ENCODE results near the gene GPR78. TPM values are rescaled to one million over a fixed set of nuclear protein-coding genes. Genes with fewer than 3 reads are reported as not detected.

GPR78 gene
- total and polyA plus RNA-seq, 2 of the 8 experiments (the other 6 are each of a cell fraction or from before 2014, with no cell fraction given), result 1.0 to 3.0 TPM

GRCh38 chr4:8618961-8619720, 38.9 kb downstream of the GPR78 start:
- H3K27ac ChIP-seq (ENCODE audit: low read depth, low read length), result no peak overlapping the region
- H3K4me3 ChIP-seq (ENCODE audit: extremely low read depth in 1 of 4, insufficient read depth in 2 of 4, low read depth in 3 of 4, low read length in 4 of 4), result no peak overlapping the region
- no peaks in the 10 kb centered on the region for H3K23me2 ChIP-seq (ENCODE audit: low read depth, low read length)
- no peaks in the 10 kb centered on the region; the same call in 1 of the 2 replicates for H3K79me1 ChIP-seq (ENCODE audit: low read depth, low read length)
- no peaks in the 10 kb centered on the region for H3K79me2 ChIP-seq (ENCODE audit: control insufficient read depth in 1 of 2, insufficient read depth in 2 of 2, low read length in 2 of 2)
- H2BK20ac ChIP-seq (ENCODE audit: low read length), result no peak overlapping the region
- no peaks in the 10 kb centered on the region for H3K27me3 ChIP-seq (replicated peaks in 1 of 4; ENCODE audit: control insufficient read depth in 3 of 4, extremely low read depth in 1 of 4, insufficient read depth in 3 of 4, low read length in 3 of 4)
- H3K4me1 ChIP-seq (replicated peaks in 1 of 4; ENCODE audit: control insufficient read depth in 3 of 4, insufficient read depth in 4 of 4, low read length in 3 of 4), result no peaks in the 10 kb centered on the region
- H3K4me2 ChIP-seq (ENCODE audit: insufficient read depth in 1 of 2, low read depth in 2 of 2, low read length in 2 of 2), result no peak overlapping the region
- ChIA-PET POLR2A (ENCODE audit: partially characterized antibody) (interaction anchor here (1.3 kb wide), 1 partner anchor 10 kb away, joined by 3 read pairs; no protein-coding TSS in a partner anchor), CTCF (ENCODE audit: partially characterized antibody) (interaction anchor here (1.0 to 4.9 kb wide), 4 partner anchors 9 to 268 kb away, joined by 3 to 36 read pairs (median 3); no protein-coding TSS in a partner anchor)
- H2BK120ac ChIP-seq (replicated peaks; ENCODE audit: low read depth, low read length), result no peak overlapping the region
- H4K20me1 ChIP-seq (replicated peaks in 1 of 2; ENCODE audit: control insufficient read depth in 1 of 2, insufficient read depth in 2 of 2, low read length in 2 of 2), result peaks cover 4 to 8% of the 10 kb centered on the region in 2 experiments
- H4K91ac ChIP-seq (replicated peaks; ENCODE audit: insufficient read length, low read length), result no peak overlapping the region
- H2AFZ ChIP-seq (ENCODE audit: low read length), result no peak overlapping the region
- no peak overlapping the region for H2BK5ac ChIP-seq (ENCODE audit: low read depth, low read length)
- peaks cover 0 to 16% (median 9%) of the 10 kb centered on the region in 4 experiments; a peak in 3 of 8 replicates for H3K36me3 ChIP-seq (ENCODE audit: control insufficient read depth in 2 of 4, insufficient read depth in 4 of 4, low read length in 3 of 4)
- no peak overlapping the region for H3K14ac ChIP-seq (ENCODE audit: insufficient read length)
- no peak overlapping the region for H4K8ac ChIP-seq (ENCODE audit: extremely low read depth, insufficient read depth, low read length)
- H3K18ac ChIP-seq (ENCODE audit: extremely low read depth, low read length), result no peak overlapping the region
- H3K9ac ChIP-seq (replicated peaks in 1 of 4; ENCODE audit: extremely low read depth in 1 of 4, low read depth in 3 of 4, low read length in 3 of 4), result no peak overlapping the region
- DNase-seq (ENCODE audit: low read depth in 1 of 2, low spot score in 2 of 2) (no peak), FAIRE-seq (no peak)
- no peak overlapping the region for H2AK5ac ChIP-seq (ENCODE audit: low read depth, low read length)
- no peak overlapping the region for H4K5ac ChIP-seq (ENCODE audit: insufficient read length, low read depth, low read length)
- H2BK12ac ChIP-seq (ENCODE audit: low read depth, low read length), result no peak overlapping the region
- no peak overlapping the region for H3K56ac ChIP-seq (replicated peaks; ENCODE audit: insufficient read length, low read depth, low read length)
- H3K23ac ChIP-seq (ENCODE audit: insufficient read length), result no peak overlapping the region
- no peaks in the 10 kb centered on the region for H3K9me3 ChIP-seq (ENCODE audit: insufficient read depth in 2 of 2, low read depth in 1 of 2, low read length in 1 of 2)
- H3K4ac ChIP-seq (replicated peaks; ENCODE audit: insufficient read length, low read depth, low read length), result no peak overlapping the region
- no peak overlapping the region for H2BK15ac ChIP-seq (ENCODE audit: low read length)
- WGBS, 2 experiments (ENCODE audit: extremely low coverage in 1 of 2, insufficient coverage in 1 of 2, insufficient read length in 1 of 2, insufficient replicate concordance in 2 of 2, low coverage in 1 of 2, low lambda C conversion rate in 2 of 2, missing lambda C conversion rate in 1 of 2), result 91% methylated on average over 23 of the region's 28 CpGs; no CpG with 5 or more reads in 1 of the 2 experiments
- TF ChIP-seq SRF (IDR thresholded peaks at IDR 0.05; ENCODE audit: low read depth, low read length), result no peak
- no peak for TF ChIP-seq EP300 (IDR thresholded peaks at IDR 0.05; ENCODE audit: borderline replicate concordance in 1 of 2, low read depth in 2 of 2, low read length in 2 of 2)
- no peak for TF ChIP-seq BACH1 (IDR thresholded peaks at IDR 0.05; ENCODE audit: low read length)
- TF ChIP-seq ATF3 (IDR thresholded peaks at IDR 0.05; ENCODE audit: insufficient read depth, low read depth, low read length), result no peak
- TF ChIP-seq CTCF (IDR thresholded peaks at IDR 0.05; ENCODE audit: control extremely low read depth in 1 of 3, insufficient read depth in 1 of 3, low read depth in 1 of 3, low read length in 3 of 3), result no peak
- TF ChIP-seq CREB1 (IDR thresholded peaks at IDR 0.05), result no peak
- no peak for TF ChIP-seq HDAC6 (IDR thresholded peaks at IDR 0.05; ENCODE audit: low read depth, low read length)
- TF ChIP-seq SP2 (IDR thresholded peaks at IDR 0.05; ENCODE audit: low read length), result no peak
- no peak for TF ChIP-seq TEAD4 (IDR thresholded peaks at IDR 0.05; ENCODE audit: low read depth, low read length)

Data from H1 (cell line).